Upper lobe of left lung (tissue), 6 donors: ENCODE results near the gene KIF18B. TPM values are rescaled to one million over a fixed set of nuclear protein-coding genes. Genes with fewer than 3 reads are reported as not detected.

Experiments
- ATAC-seq, 2 donors: fragments of 200-7000 bp; cut with Tn5 transposase; one replicate each; pipeline ENCODE4 v1.9.1; 2022; ENCODE audit warnings: mild to moderate bottlenecking in 2 of 2, moderate library complexity in 2 of 2; ENCODE audit not compliant: low FRiP score in 2 of 2
- DNase-seq, 2 donors: peaks; one replicate each; pipeline ENCODE4 v3.0.0-alpha.2; 2019 to 2020
- H3K27ac ChIP-seq, 4 donors: fragments of 200-600 bp; sonication (generic); one replicate each; pipeline ENCODE4 v1.5.1; 2016 to 2019
- H3K27me3 ChIP-seq, 4 donors: fragments of 200-600 bp; sonication (generic); one replicate each; pipeline ENCODE4 v1.5.1; 2017 to 2019
- H3K36me3 ChIP-seq, 4 donors: fragments of 200-600 bp; sonication (generic); one replicate each; pipeline ENCODE4 v1.5.1; 2016 to 2019
- H3K4me1 ChIP-seq, 4 donors: fragments of 200-600 bp; sonication (generic); one replicate each; pipeline ENCODE4 v1.5.1; 2018 to 2019
- H3K4me3 ChIP-seq, 4 donors: fragments of 200-600 bp; sonication (generic); one replicate each; pipeline ENCODE4 v1.5.1; 2017 to 2019; ENCODE audit warnings: mild to moderate bottlenecking in 2 of 4, moderate library complexity in 1 of 4
- H3K9me3 ChIP-seq, 4 donors: fragments of 200-600 bp; sonication (generic); one replicate each; pipeline ENCODE4 v1.5.1; 2018 to 2019
- CTCF ChIP-seq, 6 experiments: fragments of 450-650 bp in 4 of 6; fragments of 200-600 bp in 2 of 6; sonication (generic) in 2 of 6; IDR thresholded peaks; one replicate each; pipeline ENCODE4 v1.5.1; 2016 to 2019; ENCODE audit warnings: antibody characterized with exemption in 6 of 6
- EP300 ChIP-seq, 4 donors: sonication (generic); formaldehyde crosslinking; IDR thresholded peaks; one replicate each; pipeline ENCODE4 v1.5.1; 2017; ENCODE audit warnings: antibody characterized with exemption in 4 of 4, control low read depth in 2 of 4
- POLR2A ChIP-seq, 4 donors: fragments of 450-650 bp; IDR thresholded peaks; one replicate each; pipeline ENCODE4 v1.5.1; 2016 to 2017; ENCODE audit warnings: antibody characterized with exemption in 4 of 4, mild to moderate bottlenecking in 2 of 4
- POLR2AphosphoS5 ChIP-seq, 2 donors: sonication (generic); formaldehyde crosslinking; IDR thresholded peaks; one replicate each; pipeline ENCODE4 v1.5.1; 2017; ENCODE audit warnings: antibody characterized with exemption in 2 of 2
- WGBS, 2 donors: methylation state at CpG; one replicate each; pipeline ENCODE4 v1.1.5; 2017 to 2018; 5-methylcytosine and 5-hydroxymethylcytosine counted together
- total RNA-seq, 6 donors: library from RNA; depleted of rRNA in 4 of 6; stranded (reverse); fragments of >200 nt in 4 of 6; gene quantifications; one replicate each; pipeline versions ENCODE4 v1.1.0 to v1.2.1, GENCODE V29; 2016 to 2021
- donor health status: DM: no; HTN: no; CAD: no; lungs with moderate emphysema.
- donor health status: DM: no; HTN: yes; CAD: no; lungs with severe emphysema.

KIF18B gene
- total RNA-seq, 6 donors from 2014 or later: 0.49 to 2.9 (median 1.3) TPM

DNA sequence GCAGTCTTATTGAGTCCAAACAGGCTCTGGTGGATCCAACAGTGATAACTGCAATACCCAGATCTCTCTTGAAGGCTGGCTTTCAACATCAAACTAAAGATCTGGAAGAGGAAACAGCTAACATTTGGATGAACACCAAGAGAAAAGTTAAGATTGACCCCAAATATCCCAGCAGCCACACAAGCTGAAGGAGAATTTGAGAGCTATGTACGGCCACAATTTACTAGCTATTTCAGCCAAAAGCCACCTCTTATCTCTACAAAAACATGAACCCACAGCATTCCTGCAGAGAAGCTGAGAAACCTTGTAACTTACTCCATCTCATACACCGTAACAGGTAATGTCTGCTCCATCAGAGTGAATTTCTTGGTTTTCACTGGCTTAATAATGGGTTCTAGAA is 62.6 kb downstream of the KIF18B start:
- Histone ChIP-seq H3K27me3 (no peaks in the 10 kb centered on the region), H3K27ac (no peak overlapping the region), H3K4me1 (peaks cover 0 to 20% (median 12%) of the 10 kb centered on the region in 4 donors), H3K4me3 (no peak overlapping the region), H3K9me3 (no peaks in the 10 kb centered on the region), H3K36me3 (peaks cover 50 to 70% (median 62%) of the 10 kb centered on the region in 4 donors)
- TF ChIP-seq EP300 (IDR thresholded peaks at IDR 0.05): no peak
- TF ChIP-seq POLR2A (IDR thresholded peaks at IDR 0.05): no peak
- TF ChIP-seq CTCF (IDR thresholded peaks at IDR 0.05): no peak
- TF ChIP-seq POLR2AphosphoS5 (IDR thresholded peaks at IDR 0.05): no peak
- DNase-seq: no peak
- ATAC-seq: no peak
- WGBS, 2 donors: 97 to 100% methylated on average over 2 of the region's 2 CpGs

DNA sequence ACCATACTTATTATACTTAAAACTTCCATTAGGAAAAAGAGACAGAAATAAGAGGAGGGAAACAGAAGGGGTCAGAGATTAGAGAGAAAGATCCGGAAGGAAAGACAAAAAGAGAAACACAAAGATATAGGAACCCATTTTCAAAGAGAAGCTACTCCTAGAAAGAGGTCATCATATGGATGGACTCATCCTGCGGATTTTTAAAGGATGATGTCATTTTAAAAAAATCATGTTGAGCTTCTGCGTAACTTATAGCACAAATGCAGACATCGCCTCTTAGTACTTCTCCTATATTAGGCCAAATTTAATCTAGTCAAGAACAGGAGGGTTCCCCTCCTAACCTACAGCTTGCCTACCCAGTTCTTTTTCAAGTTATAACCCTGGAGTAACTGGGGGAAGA is 66.4 kb downstream of the KIF18B start:
- no peak overlapping the region for H3K27ac ChIP-seq
- H3K4me3 ChIP-seq: no peak overlapping the region
- H3K9me3 ChIP-seq: no peaks in the 10 kb centered on the region
- ATAC-seq (no peak), DNase-seq (no peak)
- H3K27me3 ChIP-seq: no peaks in the 10 kb centered on the region
- no peaks in the 10 kb centered on the region for H3K4me1 ChIP-seq
- H3K36me3 ChIP-seq: peaks cover 75 to 99% (median 79%) of the 10 kb centered on the region in 4 donors
- WGBS, 2 donors: 93% methylated on average over 4 of the region's 4 CpGs
- TF ChIP-seq POLR2A (IDR thresholded peaks at IDR 0.05): no peak

GRCh38 chr17:44880062-44880461 is 67.5 kb downstream of the KIF18B start:
- 92 to 93% methylated on average over 2 of the region's 2 CpGs for WGBS, 2 donors
- ATAC-seq (no peak), DNase-seq (no peak)
- Histone ChIP-seq H3K36me3 (peaks cover 72 to 99% (median 80%) of the 10 kb centered on the region in 4 donors), H3K4me1 (no peaks in the 10 kb centered on the region), H3K27me3 (no peaks in the 10 kb centered on the region), H3K9me3 (no peaks in the 10 kb centered on the region), H3K4me3 (no peak overlapping the region), H3K27ac (no peak overlapping the region)
- TF ChIP-seq POLR2AphosphoS5 (IDR thresholded peaks at IDR 0.05) (no peak), POLR2A (IDR thresholded peaks at IDR 0.05) (no peak), EP300 (IDR thresholded peaks at IDR 0.05) (no peak), CTCF (IDR thresholded peaks at IDR 0.05) (no peak)

DNA sequence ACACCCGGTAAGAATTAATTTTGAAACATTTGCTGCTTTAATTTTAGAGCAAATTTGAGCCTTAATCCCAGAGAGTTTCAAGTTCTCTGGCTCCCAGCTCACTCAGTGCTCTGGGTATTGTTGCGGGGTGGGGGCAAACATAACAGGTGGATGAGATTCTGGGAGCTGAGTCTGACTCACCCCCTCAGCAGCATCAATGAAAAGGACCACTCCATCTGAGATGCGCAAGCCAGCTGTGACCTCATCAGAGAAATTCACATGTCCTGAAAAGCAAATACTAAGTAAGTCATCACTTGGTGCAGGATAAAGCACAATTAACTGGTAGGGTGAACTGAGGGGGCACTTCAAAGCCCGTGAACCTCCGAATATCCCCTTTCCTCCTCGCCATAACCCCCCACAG is 68.2 kb downstream of the KIF18B start:
- Histone ChIP-seq H3K4me3 (no peak overlapping the region), H3K4me1 (no peaks in the 10 kb centered on the region), H3K36me3 (peaks cover 72 to 99% (median 80%) of the 10 kb centered on the region in 4 donors), H3K9me3 (no peaks in the 10 kb centered on the region), H3K27me3 (no peaks in the 10 kb centered on the region), H3K27ac (no peak overlapping the region)
- WGBS, 2 donors: 94 to 97% methylated on average over 6 of the region's 6 CpGs
- ATAC-seq (no peak), DNase-seq (no peak)
- TF ChIP-seq POLR2A (IDR thresholded peaks at IDR 0.05) (no peak), EP300 (IDR thresholded peaks at IDR 0.05) (no peak), POLR2AphosphoS5 (IDR thresholded peaks at IDR 0.05) (no peak), CTCF (IDR thresholded peaks at IDR 0.05) (no peak)

- no peak for DNase-seq
- Histone ChIP-seq H3K4me1 (no peaks in the 10 kb centered on the region), H3K27ac (no peak overlapping the region), H3K36me3 (peaks cover 69 to 97% (median 78%) of the 10 kb centered on the region in 4 donors), H3K9me3 (no peaks in the 10 kb centered on the region), H3K27me3 (no peaks in the 10 kb centered on the region), H3K4me3 (no peak overlapping the region)
- WGBS, 2 donors: 58 to 60% methylated on average over 6 of the region's 6 CpGs
- no peak for ATAC-seq
- no peak for TF ChIP-seq EP300 (IDR thresholded peaks at IDR 0.05)
- TF ChIP-seq CTCF (IDR thresholded peaks at IDR 0.05): peak in 4 of 6 experiments; percentile 23 to 38 (median 35)
Observed at GRCh38 chr17:44878627-44879221, 68.8 kb downstream of the KIF18B start.
